SK-N-MC (cell line): ENCODE measurements around the gene VIT.

Source experiments
- EZH2 ChIP-seq: fragments of 200-600 bp; sonication (generic); IDR thresholded peaks from one replicate; pipeline ENCODE4 v1.6.1; 2017; ENCODE audit warnings: antibody characterized with exemption
- POLR2AphosphoS5 ChIP-seq: IDR thresholded peaks from 2 replicates; pipeline ENCODE4 v1.6.1; 2012; ENCODE audit warnings: mild to moderate bottlenecking, low read depth, low read length, borderline replicate concordance

GRCh38 chr2:36834731-36835524, 138.4 kb downstream of the VIT start:
- TF ChIP-seq EZH2 (no peak), POLR2AphosphoS5 (no peak)
